ENCODE measurements around the gene PRM3.

The PRM3 gene

GRCh38 chr16:11280616-11281522, 7.4 kb upstream of the PRM3 start, which contains the start of gene PRM1:
Gene PRM1 (minus strand): TSS chr16:11281330. CDS start chr16:11281238, 92 bp downstream.
- no peak for DNase-seq (ENCODE audit: low read depth)

GRCh38 chr16:11278681-11279628, 5.5 kb upstream of the PRM3 start:
- no peak for DNase-seq (ENCODE audit: low read depth)

DNA sequence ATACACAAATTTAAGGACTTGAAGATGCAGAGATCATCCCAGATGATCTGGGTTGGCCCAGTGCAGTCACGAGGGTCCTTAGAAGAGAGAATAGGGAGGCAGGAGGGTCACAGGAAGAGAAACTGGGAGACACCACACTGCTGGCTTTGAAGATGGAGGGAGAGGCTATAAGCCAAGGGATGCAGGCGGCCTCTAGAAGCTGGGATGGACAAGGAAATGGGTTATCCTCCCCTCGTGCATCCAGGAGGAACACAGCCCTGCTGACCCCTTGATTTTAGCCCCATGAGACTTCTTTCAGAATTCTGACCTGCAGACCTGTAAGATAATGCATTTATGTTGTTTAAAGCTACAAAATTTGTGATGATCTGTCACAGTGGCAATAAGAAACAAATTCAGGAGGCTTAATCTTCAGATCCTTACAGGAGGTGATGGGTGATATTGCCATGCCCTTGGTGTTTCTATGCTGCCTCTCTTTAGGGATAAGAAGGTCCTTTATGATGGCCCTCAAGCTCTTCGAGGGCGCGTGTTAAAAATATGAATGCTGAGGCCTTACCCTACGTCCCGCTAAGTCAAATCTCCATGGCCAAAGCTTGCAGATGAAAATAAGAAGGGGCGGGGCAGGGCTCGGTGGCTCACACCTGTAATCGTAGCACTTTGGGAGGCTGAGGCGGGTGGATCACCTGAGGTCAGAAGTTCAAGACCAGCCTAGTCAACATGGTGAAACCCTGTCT, 4.3 kb upstream of the PRM3 start:
- no peak for DNase-seq (ENCODE audit: low read depth)

GRCh38 chr16:11276896-11277593, 3.6 kb upstream of the PRM3 start:
- no peak for DNase-seq (ENCODE audit: low read depth)

DNA sequence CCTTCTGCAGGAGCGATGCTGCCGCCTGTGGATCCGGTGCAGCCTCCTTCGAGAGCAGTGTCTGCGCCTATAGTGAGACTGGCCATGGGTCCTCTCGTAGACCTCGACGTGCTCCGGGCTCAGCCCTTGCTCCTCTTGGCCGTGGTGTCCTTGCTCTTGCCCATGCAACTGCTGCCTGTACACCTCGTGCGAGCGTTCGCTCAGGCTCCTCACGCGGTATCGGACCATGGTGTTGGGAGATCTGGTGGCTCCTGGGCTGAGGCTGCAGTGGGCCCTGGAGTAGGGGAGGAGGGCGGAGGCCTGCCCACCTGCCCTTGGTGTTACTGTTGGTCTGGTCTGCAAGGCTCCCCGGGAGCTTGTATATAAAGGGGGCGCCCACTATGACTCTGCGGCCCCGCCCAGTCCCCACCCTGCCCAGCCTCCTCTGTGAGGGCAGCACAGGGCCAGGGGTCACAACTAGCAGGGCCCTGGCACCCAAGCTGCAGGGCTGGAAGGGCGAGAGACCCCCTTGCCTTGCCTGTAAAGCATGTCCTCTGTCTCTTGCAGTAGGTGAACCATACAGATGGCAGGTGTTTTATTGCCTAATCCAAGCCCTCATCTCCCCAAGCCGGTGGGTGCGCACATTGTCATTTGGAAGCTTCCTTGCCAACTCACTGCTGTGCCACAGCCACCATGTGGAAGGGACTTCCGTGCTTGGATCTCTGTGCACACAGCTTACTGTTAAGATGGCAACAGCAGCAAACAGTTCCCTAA, 2.9 kb upstream of the PRM3 start, which contains the start of gene PRM2:
PRM2 (minus strand) TSS at position 338 of the 753 bp plus-strand sequence; CDS start at position 228, 110 bp downstream.
- no peak for DNase-seq (ENCODE audit: low read depth)

DNA sequence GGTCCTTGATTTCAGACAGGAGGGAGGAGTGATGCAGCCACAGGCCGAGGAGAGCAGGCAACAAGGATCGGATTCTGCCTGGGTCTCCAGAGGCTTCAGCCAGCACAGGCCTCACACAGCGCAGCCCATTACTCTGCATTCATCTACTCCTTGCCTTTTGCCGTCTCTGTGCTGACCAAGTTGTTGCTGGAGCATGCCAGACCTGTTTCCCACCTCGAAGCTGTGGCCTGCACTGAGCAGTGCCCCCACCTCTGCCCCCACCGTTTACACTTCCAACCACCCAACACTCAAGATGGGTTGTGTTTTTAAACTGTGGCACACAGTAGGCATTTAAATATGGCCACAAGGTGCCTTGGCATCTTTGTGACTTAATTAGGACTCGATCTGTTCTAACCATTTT, 1.5 kb upstream of the PRM3 start:
- DNase-seq (ENCODE audit: low read depth), result no peak

DNA sequence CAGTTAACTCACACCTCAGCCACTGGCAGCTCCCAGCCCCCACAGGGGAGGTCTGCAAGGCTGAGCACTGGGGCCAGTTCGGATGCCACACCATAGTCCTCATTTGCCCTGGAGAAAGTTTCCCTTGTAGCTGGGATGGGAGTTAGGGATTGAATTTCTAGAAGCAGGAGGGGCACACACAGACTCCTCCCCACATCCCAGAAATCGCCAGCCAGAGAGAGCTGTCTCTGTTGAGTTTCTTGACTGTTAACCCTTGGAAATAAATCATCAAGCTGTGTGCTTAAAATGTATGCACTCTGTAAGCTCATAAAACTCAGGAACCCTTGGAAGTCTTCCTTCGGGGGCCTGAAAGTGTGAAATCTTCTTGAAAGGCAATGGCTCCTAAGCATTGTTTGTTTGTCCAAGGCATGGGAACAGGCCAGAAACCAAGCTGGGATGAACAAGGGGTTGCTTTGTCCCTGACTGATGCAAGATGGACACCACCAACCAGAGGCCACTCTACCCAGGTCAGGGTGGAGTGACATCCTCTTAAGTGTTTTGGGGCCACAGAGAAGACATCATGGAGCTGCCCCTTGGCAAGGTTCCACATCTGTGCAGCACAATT, 394 bp upstream of the PRM3 start:
- no peak for DNase-seq (ENCODE audit: low read depth)

- no peak for DNase-seq (ENCODE audit: low read depth)
Observed at GRCh38 chr16:11272484-11272883, 945 bp downstream of the PRM3 start.

DNA sequence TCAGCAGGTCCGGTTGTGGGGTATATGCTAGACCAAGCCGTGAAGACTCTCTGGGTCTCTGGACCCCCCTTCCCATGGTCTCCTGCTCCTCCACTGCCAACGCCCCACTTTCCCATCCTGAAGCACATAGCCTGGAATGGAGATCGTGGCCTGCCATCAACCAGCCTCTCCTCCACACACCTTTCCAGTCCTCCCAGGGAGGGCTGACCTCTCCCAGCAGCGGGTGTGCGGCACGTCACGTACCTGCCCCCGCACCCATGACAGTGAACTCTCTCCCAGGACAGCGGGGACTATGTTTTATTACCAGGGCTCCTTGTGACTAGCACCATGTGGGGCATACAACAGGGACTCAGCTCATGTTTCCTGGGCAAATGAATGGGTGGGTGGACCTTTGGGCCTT, 1.8 kb downstream of the PRM3 start:
- DNase-seq (ENCODE audit: low read depth), result no peak

GRCh38 chr16:11270602-11271162, 2.7 kb downstream of the PRM3 start:
- no peak for DNase-seq (ENCODE audit: low read depth)

DNA sequence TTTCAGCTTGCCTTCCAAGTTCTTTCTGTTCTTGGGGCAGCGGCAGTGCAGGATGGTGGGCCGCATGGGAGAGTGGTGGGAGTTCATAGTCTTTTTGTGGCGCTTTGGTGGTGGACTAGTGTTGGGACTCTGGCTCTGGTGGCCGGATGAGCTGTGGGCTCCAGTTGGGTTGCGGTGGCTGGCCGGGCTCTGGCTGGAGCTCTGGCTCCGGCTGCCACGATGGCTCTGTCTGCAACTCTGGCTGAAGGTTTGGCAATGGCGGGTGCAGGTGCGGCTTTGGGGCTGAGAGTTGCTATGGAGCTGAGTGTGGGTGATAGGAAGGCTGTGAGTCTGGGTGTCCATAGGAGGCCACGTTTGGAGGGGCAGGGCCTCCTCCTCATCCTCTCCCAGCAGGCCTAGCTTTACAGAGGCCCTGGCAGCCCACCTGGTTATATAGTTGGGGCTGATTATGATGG, 4.5 kb downstream of the PRM3 start, which contains the start of gene TNP2:
TNP2 (minus strand) TSS at position 405 of the 455 bp plus-strand sequence; CDS start at position 342, 63 bp downstream.
- no peak for DNase-seq (ENCODE audit: low read depth)

DNA sequence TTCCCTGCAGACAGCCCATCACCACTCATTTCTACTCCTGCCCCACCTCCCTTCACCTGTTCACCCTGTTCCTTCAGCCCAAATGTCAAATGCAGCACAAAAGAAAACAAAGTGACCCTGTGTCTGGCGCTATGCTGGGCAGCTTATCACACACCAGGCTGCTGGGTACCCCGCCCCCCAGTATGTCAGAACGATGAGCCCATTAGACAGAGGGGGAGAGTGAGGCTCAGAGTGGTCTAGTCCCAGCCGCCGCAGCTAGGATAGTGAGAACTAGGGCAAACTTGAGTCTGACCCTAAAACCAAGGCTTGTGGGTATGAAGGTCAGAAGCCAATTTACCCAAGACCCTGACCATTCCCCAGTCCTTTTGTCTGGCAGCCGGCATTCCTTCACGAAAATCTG, 8.3 kb downstream of the PRM3 start:
- DNase-seq (ENCODE audit: low read depth), result no peak

- no peak for DNase-seq (ENCODE audit: low read depth)
Observed at GRCh38 chr16:11264155-11264832, 9.1 kb downstream of the PRM3 start.

DNA sequence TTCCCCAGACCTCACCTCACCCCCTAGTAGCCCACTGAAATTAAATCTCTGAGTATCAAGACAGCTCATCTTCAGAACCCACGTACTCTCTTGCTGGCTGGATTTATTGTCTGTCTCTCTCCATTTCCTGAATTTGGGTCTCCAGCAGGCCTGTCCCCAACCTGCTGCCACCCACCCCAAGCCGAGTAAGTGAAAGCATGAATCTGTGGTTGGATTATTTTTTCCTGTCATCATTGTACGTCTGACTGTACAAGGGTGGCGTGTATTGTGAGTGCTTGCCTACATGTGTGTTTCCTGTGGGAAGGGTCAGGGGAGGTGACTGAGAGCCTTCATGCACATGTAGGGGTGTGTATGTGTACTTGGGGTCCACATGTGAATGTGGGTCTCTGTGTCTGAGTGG, 9.7 kb downstream of the PRM3 start:
- no peak for DNase-seq (ENCODE audit: low read depth)

GRCh38 chr16:11262915-11263314, 10.5 kb downstream of the PRM3 start:
- no peak for DNase-seq (ENCODE audit: low read depth)

DNA sequence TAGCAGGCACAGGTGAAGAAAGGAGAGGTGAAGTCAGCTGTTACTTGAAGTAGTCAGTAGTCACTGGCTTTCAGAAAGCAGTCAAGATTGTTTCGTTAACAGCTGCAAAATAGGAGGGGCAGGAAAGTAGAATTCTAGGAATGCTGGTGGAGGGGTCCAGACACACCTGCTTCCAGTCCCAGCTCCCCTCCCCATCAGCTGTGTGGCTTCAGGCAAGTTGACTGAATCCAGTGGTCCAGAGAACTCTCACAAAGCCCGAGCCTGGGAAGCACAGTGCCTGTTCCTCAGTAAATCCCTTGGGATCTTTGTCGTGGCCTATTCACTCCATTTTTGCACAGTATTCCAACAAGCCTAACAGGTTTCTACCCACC, 12.8 kb downstream of the PRM3 start:
- no peak for DNase-seq (ENCODE audit: low read depth)

DNA sequence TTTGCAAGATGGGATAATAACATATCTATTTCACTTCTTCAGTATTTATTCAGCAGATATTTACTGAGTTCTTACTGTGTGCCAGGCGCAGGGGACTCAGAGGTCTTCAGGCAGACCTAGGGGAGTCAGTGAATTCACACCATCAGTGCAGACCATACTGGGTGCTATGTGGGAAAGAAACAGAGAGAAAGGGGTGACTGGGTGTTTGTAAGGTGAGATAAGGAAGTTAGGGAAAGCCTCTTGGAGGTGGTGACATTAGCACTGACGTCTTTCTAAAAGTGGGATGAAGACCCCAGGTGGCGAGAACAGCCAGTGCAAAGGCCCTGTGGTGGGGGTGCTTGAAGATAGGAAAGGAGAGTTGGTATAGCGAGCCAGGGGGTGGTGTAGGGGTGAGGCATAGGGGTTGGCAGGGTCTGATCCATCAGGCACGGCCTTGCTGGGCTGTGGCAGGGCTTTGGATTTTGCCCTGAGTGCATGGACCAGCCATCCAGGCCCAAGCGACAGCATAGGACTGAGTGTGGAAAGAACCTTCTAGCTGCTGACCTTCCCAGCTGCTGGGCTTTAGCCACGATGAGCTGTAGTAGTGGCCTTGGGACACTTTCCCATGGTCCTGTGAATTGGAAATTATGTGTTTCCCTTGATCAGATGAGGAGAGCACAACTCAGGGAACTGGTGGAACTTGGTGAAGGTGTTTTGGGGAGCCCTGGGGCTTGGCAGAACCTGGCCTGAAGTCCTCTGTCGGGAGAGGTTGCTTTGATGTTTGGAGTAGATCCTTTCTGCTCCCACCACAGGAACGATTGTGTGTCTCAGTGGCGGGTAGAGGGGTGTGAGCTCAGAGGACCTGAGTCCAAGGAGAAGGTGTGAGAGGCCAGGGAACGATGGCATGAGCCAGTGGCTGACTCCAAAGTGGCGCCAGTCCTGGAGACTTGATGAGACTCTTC, 13.5 kb downstream of the PRM3 start:
- DNase-seq (ENCODE audit: low read depth), result no peak
